Retinal pigment epithelial cell (primary cell): Measurements from ENCODE around the gene METTL17.
"Not testable (repeated sequence)": the region's sequence is repeated elsewhere in the genome, so short reads cannot be mapped to it uniquely, and the experiment has no call there.

Source experiments
- DNase-seq: peaks from one replicate; pipeline ENCODE4 v3.0.0-alpha.2; 2010; ENCODE audit warnings: low read depth
- H3K4me3 ChIP-seq: 2 replicates; pipeline ENCODE4 v1.5.1; 2011; ENCODE audit warnings: mild to moderate bottlenecking, low read length, control low read depth, moderate library complexity
- CTCF ChIP-seq: conservative IDR thresholded peaks from 2 replicates; pipeline ENCODE4 v1.5.1; 2011; ENCODE audit warnings: low read depth, low read length, control low read depth, inconsistent platforms

Gene METTL17

GRCh38 chr14:21034707-21035106, 44.9 kb downstream of the METTL17 start, which contains the start of gene RNASE13:
Gene RNASE13 (minus strand): TSS chr14:21034807. CDS start chr14:21034288, 519 bp downstream.
- TF ChIP-seq CTCF, result no peak
- no peak within 1 kb of the TSS for H3K4me3 ChIP-seq
- no peak for DNase-seq

- no peak for DNase-seq
- H3K4me3 ChIP-seq, result no peak overlapping the region
- no peak for TF ChIP-seq CTCF
Observed at GRCh38 chr14:21036751-21037150, 47.0 kb downstream of the METTL17 start.

GRCh38 chr14:21037156-21037555, 47.4 kb downstream of the METTL17 start:
- no peak overlapping the region for H3K4me3 ChIP-seq
- peak; percentile 25 for DNase-seq
- TF ChIP-seq CTCF, result no peak

- H3K4me3 ChIP-seq, result no peak overlapping the region
- no peak for TF ChIP-seq CTCF
- no peak for DNase-seq
Observed at GRCh38 chr14:21038441-21039422, 49.0 kb downstream of the METTL17 start.

GRCh38 chr14:21039585-21040369, 50.0 kb downstream of the METTL17 start:
- no peak overlapping the region for H3K4me3 ChIP-seq
- TF ChIP-seq CTCF, result peak; percentile 69
- no peak for DNase-seq

GRCh38 chr14:21040370-21040925, 50.7 kb downstream of the METTL17 start:
- H3K4me3 ChIP-seq, result no peak overlapping the region
- DNase-seq, result no peak
- TF ChIP-seq CTCF, result no peak

- not testable (repeated sequence) for H3K4me3 ChIP-seq, DNase-seq
Observed at GRCh38 chr14:21040941-21041340, 51.2 kb downstream of the METTL17 start.
